Activated CD4-positive, CD25-positive, alpha-beta regulatory T cell treated with anti-CD3 and anti-CD28 coated beads, Interleukin-2, amount 50 U/mL, for 24 hours (primary cell): ENCODE results near the gene ISM1.

Source experiments
- ATAC-seq, 2 donors: fragments of 150-1000 bp; cut with Tn5 transposase; one replicate each; pipeline ENCODE4 v1.10.0; 2021; ENCODE audit warnings: mild to moderate bottlenecking in 1 of 2, moderate library complexity in 1 of 2

ISM1 gene

GRCh38 chr20:13349235-13349604, 128.1 kb downstream of the ISM1 start:
- no peak for ATAC-seq
